Activated naive CD4-positive, alpha-beta T cell treated with anti-CD3 and anti-CD28 coated beads, Interleukin-2, amount 50 U/mL, for 24 hours (primary cell): ENCODE data around the gene CLECL1.
"Not testable (repeated sequence)": the region's sequence is repeated elsewhere in the genome, so short reads cannot be mapped to it uniquely, and the experiment has no call there.

Source experiments
- H3K27ac Mint-ChIP-seq: one replicate; pipeline ENCODE4 v1.8.0; 2021; ENCODE audit warnings: mild to moderate bottlenecking, mixed read lengths
- H3K27me3 Mint-ChIP-seq: one replicate; pipeline ENCODE4 v1.8.0; 2021; ENCODE audit warnings: mixed read lengths
- H3K36me3 Mint-ChIP-seq: one replicate; pipeline ENCODE4 v1.8.0; 2021; ENCODE audit warnings: mixed read lengths
- H3K4me1 Mint-ChIP-seq: one replicate; pipeline ENCODE4 v1.8.0; 2021; ENCODE audit warnings: mixed read lengths
- H3K4me3 Mint-ChIP-seq: one replicate; pipeline ENCODE4 v1.8.0; 2021; ENCODE audit warnings: mild to moderate bottlenecking, mixed read lengths
- H3K9me3 Mint-ChIP-seq: one replicate; pipeline ENCODE4 v1.8.0; 2021; ENCODE audit warnings: mixed read lengths

CLECL1 gene

GRCh38 chr12:9755035-9755434 lies 22.1 kb upstream of the CLECL1 start:
- H3K27me3 Mint-ChIP-seq: no peaks in the 10 kb centered on the region
- no peaks in the 10 kb centered on the region for H3K9me3 Mint-ChIP-seq
- H3K4me3 Mint-ChIP-seq: peak overlapping the region; percentile 100
- peak overlapping the region; percentile 97 for H3K27ac Mint-ChIP-seq
- H3K36me3 Mint-ChIP-seq: peaks cover 68% of the 10 kb centered on the region
- peaks cover 31% of the 10 kb centered on the region for H3K4me1 Mint-ChIP-seq

GRCh38 chr12:9754099-9754927 lies 21.4 kb upstream of the CLECL1 start:
- Mint-ChIP-seq H3K9me3 (no peaks in the 10 kb centered on the region), H3K27me3 (no peaks in the 10 kb centered on the region), H3K4me1 (peaks cover 31% of the 10 kb centered on the region), H3K36me3 (peaks cover 62% of the 10 kb centered on the region), H3K4me3 (peak overlapping the region; percentile 100), H3K27ac (peak overlapping the region; percentile 97)

- peaks cover 36% of the 10 kb centered on the region for H3K4me1 Mint-ChIP-seq
- H3K27ac Mint-ChIP-seq: peak overlapping the region; percentile 93
Observed at GRCh38 chr12:9753498-9753897, 20.6 kb upstream of the CLECL1 start.

GRCh38 chr12:9753073-9753472 lies 20.2 kb upstream of the CLECL1 start:
- peak overlapping the region; percentile 93 for H3K27ac Mint-ChIP-seq

More at GRCh38 chr12:9753498-9753897, 20.6 kb upstream of the CLECL1 start:
- Mint-ChIP-seq H3K36me3 (peaks cover 57% of the 10 kb centered on the region), H3K27me3 (no peaks in the 10 kb centered on the region), H3K9me3 (no peaks in the 10 kb centered on the region), H3K4me3 (peak overlapping the region; percentile 100)

GRCh38 chr12:9752145-9752933 lies 19.4 kb upstream of the CLECL1 start:
- Mint-ChIP-seq H3K4me1 (peaks cover 36% of the 10 kb centered on the region), H3K27me3 (no peaks in the 10 kb centered on the region), H3K9me3 (no peaks in the 10 kb centered on the region), H3K36me3 (peaks cover 46% of the 10 kb centered on the region), H3K27ac (peak overlapping the region; percentile 93), H3K4me3 (peak overlapping the region; percentile 100)

More at GRCh38 chr12:9753073-9753472, 20.2 kb upstream of the CLECL1 start:
- Mint-ChIP-seq H3K4me1 (peaks cover 36% of the 10 kb centered on the region), H3K4me3 (peak overlapping the region; percentile 100), H3K9me3 (no peaks in the 10 kb centered on the region), H3K27me3 (no peaks in the 10 kb centered on the region), H3K36me3 (peaks cover 53% of the 10 kb centered on the region)

GRCh38 chr12:9751204-9752144 lies 18.6 kb upstream of the CLECL1 start:
- Mint-ChIP-seq H3K27ac (peak overlapping the region; percentile 92), H3K4me1 (peaks cover 36% of the 10 kb centered on the region)

GRCh38 chr12:9750276-9751203 lies 17.6 kb upstream of the CLECL1 start:
- Mint-ChIP-seq H3K9me3 (no peaks in the 10 kb centered on the region), H3K4me3 (peak overlapping the region; percentile 66), H3K36me3 (peaks cover 33% of the 10 kb centered on the region), H3K27me3 (no peaks in the 10 kb centered on the region), H3K27ac (peak overlapping the region; percentile 88), H3K4me1 (peaks cover 36% of the 10 kb centered on the region)

More at GRCh38 chr12:9751204-9752144, 18.6 kb upstream of the CLECL1 start:
- no peaks in the 10 kb centered on the region for H3K27me3 Mint-ChIP-seq
- H3K4me3 Mint-ChIP-seq: peak overlapping the region; percentile 85
- no peaks in the 10 kb centered on the region for H3K9me3 Mint-ChIP-seq
- peaks cover 38% of the 10 kb centered on the region for H3K36me3 Mint-ChIP-seq

GRCh38 chr12:9749640-9750039 lies 16.7 kb upstream of the CLECL1 start:
- Mint-ChIP-seq H3K27ac (no peak overlapping the region), H3K36me3 (peaks cover 26% of the 10 kb centered on the region)

GRCh38 chr12:9745199-9745598 lies 12.3 kb upstream of the CLECL1 start:
- Mint-ChIP-seq H3K27ac (peak overlapping the region; percentile 71), H3K4me3 (no peak overlapping the region), H3K27me3 (no peaks in the 10 kb centered on the region), H3K36me3 (peaks cover under 1% of the 10 kb centered on the region), H3K4me1 (peaks cover 50% of the 10 kb centered on the region), H3K9me3 (no peaks in the 10 kb centered on the region)

More at GRCh38 chr12:9749640-9750039, 16.7 kb upstream of the CLECL1 start:
- H3K9me3 Mint-ChIP-seq: no peaks in the 10 kb centered on the region
- H3K4me1 Mint-ChIP-seq: peaks cover 40% of the 10 kb centered on the region
- no peaks in the 10 kb centered on the region for H3K27me3 Mint-ChIP-seq
- no peak overlapping the region for H3K4me3 Mint-ChIP-seq

- Mint-ChIP-seq H3K27ac (peak overlapping the region; percentile 95), H3K27me3 (no peaks in the 10 kb centered on the region), H3K36me3 (peaks cover 2% of the 10 kb centered on the region), H3K4me1 (peaks cover 62% of the 10 kb centered on the region), H3K4me3 (peak overlapping the region; percentile 88), H3K9me3 (no peaks in the 10 kb centered on the region)
Observed at GRCh38 chr12:9742661-9743060, 9.8 kb upstream of the CLECL1 start.

GRCh38 chr12:9741726-9742125 lies 8.8 kb upstream of the CLECL1 start:
- Mint-ChIP-seq H3K4me1 (peaks cover 71% of the 10 kb centered on the region), H3K27me3 (no peaks in the 10 kb centered on the region), H3K27ac (peak overlapping the region; percentile 82), H3K4me3 (peak overlapping the region; percentile 68), H3K36me3 (peaks cover 2% of the 10 kb centered on the region), H3K9me3 (no peaks in the 10 kb centered on the region)

GRCh38 chr12:9740106-9740750 lies 7.3 kb upstream of the CLECL1 start:
- peaks cover 2% of the 10 kb centered on the region for H3K36me3 Mint-ChIP-seq
- peaks cover 76% of the 10 kb centered on the region for H3K4me1 Mint-ChIP-seq
- no peaks in the 10 kb centered on the region for H3K27me3 Mint-ChIP-seq
- H3K27ac Mint-ChIP-seq: peak overlapping the region; percentile 55
- H3K9me3 Mint-ChIP-seq: no peaks in the 10 kb centered on the region
- H3K4me3 Mint-ChIP-seq: peak overlapping the region; percentile 74

- H3K27ac Mint-ChIP-seq: peak overlapping the region; percentile 55
- H3K36me3 Mint-ChIP-seq, H3K9me3 Mint-ChIP-seq, H3K27me3 Mint-ChIP-seq: not testable (repeated sequence)
- H3K4me1 Mint-ChIP-seq: peaks cover 70% of the 10 kb centered on the region
- H3K4me3 Mint-ChIP-seq: peak overlapping the region; percentile 74
Observed at GRCh38 chr12:9739404-9740105, 6.7 kb upstream of the CLECL1 start.
